ENCODE measurements around the gene MANEA. TPM values are rescaled to one million over a fixed set of nuclear protein-coding genes. Genes with fewer than 3 reads are reported as not detected.
"Not testable (repeated sequence)": the region's sequence is repeated elsewhere in the genome, so short reads cannot be mapped to it uniquely, and the experiment has no call there.

The MANEA gene
- total RNA-seq, 2 experiments from 2014 or later = 23.2 to 23.3 TPM

DNA sequence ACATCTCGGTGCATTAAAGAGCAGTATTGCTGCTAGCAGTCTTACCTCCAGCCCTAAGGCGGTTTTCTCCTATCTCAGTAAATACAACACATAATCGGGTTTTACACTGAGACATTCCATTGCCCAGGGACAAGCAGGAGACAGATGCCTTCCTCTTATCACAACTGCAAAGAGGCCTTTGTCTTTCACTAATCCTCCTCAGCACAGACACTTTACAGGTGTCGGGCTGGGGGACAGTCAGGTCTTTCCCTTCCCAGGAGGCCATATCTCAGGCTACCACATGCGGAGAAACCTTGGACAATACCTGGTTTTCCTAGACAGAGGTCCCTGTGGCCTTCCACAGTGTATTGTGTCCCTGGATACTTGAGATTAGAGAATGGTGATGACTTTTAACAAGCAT is 16.4 kb upstream of the MANEA start:
- H3K36me3 Mint-ChIP-seq; ATAC-seq; H3K27ac Mint-ChIP-seq; H3K4me1 Mint-ChIP-seq; H3K4me3 Mint-ChIP-seq; DNase-seq; CTCF ChIA-PET; H3K27me3 Mint-ChIP-seq; H3K9me3 Mint-ChIP-seq (ENCODE audit: low read depth): not testable (repeated sequence)

DNA sequence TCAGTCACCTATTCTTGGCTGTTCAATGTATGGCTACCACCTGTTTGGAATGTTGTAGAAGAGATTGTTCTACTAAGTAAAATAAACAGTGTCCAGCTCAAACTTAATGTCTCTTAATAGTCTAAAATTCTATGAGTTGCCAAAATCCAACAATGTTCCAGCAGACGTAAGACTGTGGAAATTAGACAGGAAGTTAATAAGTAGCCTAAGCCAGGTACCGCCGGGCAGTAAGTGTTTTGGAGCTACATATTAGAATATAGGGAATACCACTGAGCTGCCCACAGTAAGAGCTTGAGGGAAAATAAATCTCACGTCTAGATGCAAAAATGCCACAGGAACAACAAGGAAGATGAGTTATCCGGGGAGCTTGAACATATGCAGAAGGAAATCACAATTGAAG is 7.8 kb upstream of the MANEA start:
- CTCF ChIA-PET = no interaction called here
- Mint-ChIP-seq H3K4me3 (no peak overlapping the region), H3K9me3 (ENCODE audit: low read depth) (no peaks in the 10 kb centered on the region), H3K27me3 (no peaks in the 10 kb centered on the region), H3K27ac (no peak overlapping the region), H3K36me3 (peaks cover 10% of the 10 kb centered on the region), H3K4me1 (peaks cover 28% of the 10 kb centered on the region)
- DNase-seq (no peak), ATAC-seq (no peak)

DNA sequence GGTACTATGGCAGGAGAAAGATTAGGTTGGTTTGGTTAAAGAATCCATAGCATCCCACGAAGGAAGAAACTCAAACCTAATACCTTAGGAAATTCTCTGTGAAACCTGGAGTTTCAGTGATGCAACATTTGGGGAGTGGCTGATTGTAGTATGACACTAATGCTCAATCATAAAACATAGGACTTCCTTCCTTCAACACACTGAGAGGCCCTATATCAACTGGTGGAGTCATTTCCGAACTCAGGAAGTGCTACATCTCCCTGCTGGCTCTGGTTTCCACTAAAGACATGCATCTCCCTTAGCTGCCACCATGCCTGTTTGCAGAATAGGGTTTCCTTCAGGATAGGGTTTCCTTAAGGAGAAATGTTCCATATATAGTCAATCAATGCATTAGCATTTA is 5.2 kb upstream of the MANEA start:
- peaks cover 31% of the 10 kb centered on the region for H3K4me1 Mint-ChIP-seq
- no peaks in the 10 kb centered on the region for H3K9me3 Mint-ChIP-seq (ENCODE audit: low read depth)
- no peak overlapping the region for H3K27ac Mint-ChIP-seq
- H3K4me3 Mint-ChIP-seq = no peak overlapping the region
- ATAC-seq (peak; percentile 51), DNase-seq (peak; percentile 46)
- no peaks in the 10 kb centered on the region for H3K27me3 Mint-ChIP-seq
- H3K36me3 Mint-ChIP-seq = peaks cover 8% of the 10 kb centered on the region
- CTCF ChIA-PET = no interaction called here

DNA sequence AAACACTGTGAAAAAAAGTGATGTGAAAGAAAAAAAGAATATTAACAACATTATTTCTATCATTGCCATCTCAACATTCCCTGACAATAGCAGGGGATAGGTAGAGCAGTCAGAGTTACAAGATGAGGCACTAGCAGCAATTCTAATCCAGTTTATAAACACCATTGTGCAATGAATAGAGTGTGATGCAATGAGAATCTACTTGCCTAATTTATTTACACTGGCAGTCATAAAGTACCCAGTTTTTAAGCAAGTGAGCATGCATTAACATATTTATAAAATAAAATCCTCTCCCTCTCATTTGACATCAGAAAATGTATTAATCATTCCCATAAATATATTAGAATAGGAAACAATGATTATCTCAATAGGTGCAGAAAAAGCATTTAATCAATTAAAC is 2.5 kb upstream of the MANEA start:
- Mint-ChIP-seq H3K4me1 (peaks cover 49% of the 10 kb centered on the region), H3K4me3 (peak overlapping the region; percentile 97), H3K27me3 (no peaks in the 10 kb centered on the region), H3K36me3 (peaks cover 13% of the 10 kb centered on the region), H3K27ac (no peak overlapping the region), H3K9me3 (ENCODE audit: low read depth) (no peaks in the 10 kb centered on the region)
- CTCF ChIA-PET = no interaction called here
- DNase-seq (no peak), ATAC-seq (no peak)

DNA sequence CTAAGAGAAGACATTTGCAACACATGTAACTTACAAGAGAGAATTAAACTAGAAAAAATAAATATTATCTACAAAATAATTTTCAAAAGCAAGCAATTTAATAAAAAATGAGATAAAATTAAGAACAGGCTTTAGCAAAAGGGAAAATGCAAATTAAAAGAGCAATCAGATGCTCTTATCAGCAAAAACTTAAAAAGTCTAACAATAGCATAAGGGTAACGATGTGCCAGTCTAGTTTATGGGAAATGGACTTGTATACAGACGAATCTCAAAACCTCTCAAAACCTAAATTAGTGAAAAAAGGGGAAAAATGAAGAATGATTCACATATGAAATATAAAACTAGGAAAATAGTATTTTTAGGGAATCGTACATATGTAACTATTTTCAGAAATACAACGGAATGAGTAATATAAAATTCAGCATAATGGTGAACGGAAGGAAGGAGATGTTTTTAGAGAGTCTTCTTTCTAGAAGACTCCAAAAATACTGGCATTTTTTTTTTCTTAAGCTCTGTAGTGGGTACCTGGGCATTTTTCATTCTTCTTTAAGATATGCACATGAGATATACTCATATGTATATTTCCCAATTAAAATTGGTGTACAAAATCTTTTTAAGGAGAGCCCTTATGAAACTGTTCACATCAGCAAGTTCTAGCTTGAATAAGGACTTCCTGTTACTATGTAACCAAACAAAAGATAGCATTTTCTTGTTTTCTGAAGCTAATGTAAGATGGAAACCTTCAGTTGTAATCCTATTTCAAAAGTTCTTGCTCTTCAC is 927 bp upstream of the MANEA start:
- DNase-seq (no peak), ATAC-seq (peak; percentile 10)
- peak overlapping the region; percentile 97 for H3K4me3 Mint-ChIP-seq
- no peaks in the 10 kb centered on the region for H3K9me3 Mint-ChIP-seq (ENCODE audit: low read depth)
- H3K4me1 Mint-ChIP-seq = peaks cover 49% of the 10 kb centered on the region
- no peaks in the 10 kb centered on the region for H3K27me3 Mint-ChIP-seq
- H3K27ac Mint-ChIP-seq = peak overlapping the region; percentile 98
- peaks cover 11% of the 10 kb centered on the region for H3K36me3 Mint-ChIP-seq
- CTCF ChIA-PET = no interaction called here

DNA sequence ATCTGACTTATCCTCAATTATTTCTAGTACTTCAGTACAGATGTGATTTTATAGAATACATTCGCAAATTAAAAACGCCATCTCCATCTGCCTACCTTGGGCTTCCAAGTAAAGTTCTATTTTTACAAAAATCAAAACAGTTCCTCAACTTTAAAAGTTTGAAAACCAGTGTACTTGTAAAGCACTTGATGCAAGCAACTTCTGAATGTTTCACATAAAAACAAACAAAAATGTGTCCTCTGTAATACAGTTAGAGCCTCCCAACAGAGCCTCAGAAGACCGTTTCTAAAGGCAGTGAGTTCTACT is 384 bp upstream of the MANEA start:
- no peak for ATAC-seq
- CTCF ChIA-PET = no interaction called here
- Mint-ChIP-seq H3K27me3 (no peaks in the 10 kb centered on the region), H3K27ac (peak overlapping the region; percentile 98), H3K4me1 (peaks cover 46% of the 10 kb centered on the region), H3K36me3 (peaks cover 12% of the 10 kb centered on the region), H3K4me3 (peak overlapping the region; percentile 97), H3K9me3 (ENCODE audit: low read depth) (no peaks in the 10 kb centered on the region)
- DNase-seq = no peak

DNA sequence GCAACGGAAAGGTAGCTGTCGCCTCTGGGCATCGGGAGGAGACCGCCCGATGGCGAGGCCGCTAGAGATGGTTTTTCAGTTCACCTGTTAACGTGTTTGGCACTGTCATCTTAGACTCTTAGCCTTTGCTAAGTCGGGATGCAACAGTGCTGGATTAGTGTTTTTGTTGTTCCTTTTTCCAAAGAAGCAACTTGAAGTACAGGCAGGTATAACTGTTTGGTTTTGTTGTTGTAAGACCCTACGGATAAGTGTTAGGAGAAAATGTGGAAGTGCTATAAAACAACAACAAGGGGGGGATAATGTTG is 723 bp downstream of the MANEA start:
- Mint-ChIP-seq H3K27me3 (no peaks in the 10 kb centered on the region), H3K4me1 (peaks cover 41% of the 10 kb centered on the region), H3K9me3 (ENCODE audit: low read depth) (no peaks in the 10 kb centered on the region), H3K27ac (peak overlapping the region; percentile 98), H3K36me3 (peaks cover 17% of the 10 kb centered on the region), H3K4me3 (peak overlapping the region; percentile 97)
- ATAC-seq (peak; percentile 17), DNase-seq (no peak)
- CTCF ChIA-PET = interaction anchor here (1.6 kb wide), 1 partner anchor 10 kb away, joined by 5 read pairs; no protein-coding TSS in a partner anchor

DNA sequence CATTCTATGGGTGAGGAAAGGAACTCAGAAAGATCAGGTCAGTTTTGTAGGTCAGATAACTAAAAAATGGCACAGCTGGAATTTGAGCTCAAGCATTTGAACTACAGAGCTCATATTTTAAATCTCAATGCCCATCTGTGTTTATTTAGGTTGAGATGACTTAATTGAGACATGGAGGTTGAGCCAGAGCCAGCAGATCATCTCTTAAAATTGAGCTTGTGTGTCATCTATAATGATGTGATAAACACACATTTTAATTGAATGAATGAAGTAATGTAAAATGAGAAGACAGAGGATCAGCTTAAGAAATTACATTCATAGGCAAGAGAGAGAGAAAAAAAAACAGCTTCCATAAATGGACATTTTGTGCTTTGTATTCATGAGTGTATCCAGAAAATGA is 3.7 kb downstream of the MANEA start:
- Mint-ChIP-seq H3K4me1 (peaks cover 29% of the 10 kb centered on the region), H3K4me3 (no peak overlapping the region), H3K27me3 (no peaks in the 10 kb centered on the region), H3K36me3 (peaks cover 29% of the 10 kb centered on the region), H3K9me3 (ENCODE audit: low read depth) (peaks cover 2% of the 10 kb centered on the region), H3K27ac (no peak overlapping the region)
- no peak for ATAC-seq
- CTCF ChIA-PET = no interaction called here
- no peak for DNase-seq

DNA sequence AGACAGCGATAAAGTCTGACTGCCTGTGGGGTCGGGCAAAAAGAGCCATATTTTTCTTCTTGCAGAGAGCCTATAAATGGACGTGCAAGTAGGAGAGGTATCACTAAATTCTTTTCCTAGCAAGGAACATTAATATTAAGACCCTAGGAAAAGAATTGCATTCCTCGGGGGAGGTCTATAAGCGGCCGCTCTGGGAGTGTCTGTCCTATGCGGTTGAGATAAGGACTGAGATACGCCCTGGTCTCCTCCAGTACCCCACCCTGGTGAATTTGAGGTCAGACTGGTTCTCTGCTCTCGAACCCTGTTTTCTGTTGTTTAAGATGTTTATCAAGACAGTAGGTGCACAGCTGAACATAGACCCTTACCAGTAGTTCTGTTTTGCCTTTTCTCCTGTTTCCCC is 6.9 kb downstream of the MANEA start:
- ATAC-seq; H3K4me3 Mint-ChIP-seq; DNase-seq; H3K27me3 Mint-ChIP-seq; CTCF ChIA-PET; H3K9me3 Mint-ChIP-seq (ENCODE audit: low read depth); H3K27ac Mint-ChIP-seq: not testable (repeated sequence)
- Mint-ChIP-seq H3K4me1 (peaks cover 30% of the 10 kb centered on the region), H3K36me3 (peaks cover 39% of the 10 kb centered on the region)

DNA sequence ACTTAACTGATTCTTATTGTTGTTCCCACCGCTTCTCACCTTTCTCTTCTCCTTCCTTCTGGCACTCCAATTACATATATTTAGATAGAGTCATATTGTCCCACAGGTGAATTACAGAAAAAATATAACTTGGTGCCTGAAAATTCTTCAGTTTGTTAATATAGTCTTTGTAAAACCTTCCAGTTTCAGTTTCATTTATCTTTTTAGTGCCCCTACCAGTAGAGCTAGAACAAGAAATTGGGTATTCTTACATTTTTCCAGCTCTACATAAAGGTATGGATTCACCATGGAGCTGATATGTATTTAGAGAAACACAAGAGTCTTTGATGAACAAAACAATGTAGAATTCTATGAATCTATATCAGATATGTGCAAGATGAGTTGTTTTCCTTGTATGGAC is 10.7 kb downstream of the MANEA start:
- DNase-seq = no peak
- H3K4me3 Mint-ChIP-seq = peak overlapping the region; percentile 68
- H3K9me3 Mint-ChIP-seq (ENCODE audit: low read depth) = peaks cover 5% of the 10 kb centered on the region
- peak; percentile 61 for ATAC-seq
- H3K27ac Mint-ChIP-seq = peak overlapping the region; percentile 84
- H3K27me3 Mint-ChIP-seq = no peaks in the 10 kb centered on the region
- CTCF ChIA-PET = interaction anchor here (1.6 kb wide), 1 partner anchor 10 kb away, joined by 5 read pairs; no protein-coding TSS in a partner anchor
- H3K4me1 Mint-ChIP-seq = peaks cover 14% of the 10 kb centered on the region
- H3K36me3 Mint-ChIP-seq = peaks cover 55% of the 10 kb centered on the region

DNA sequence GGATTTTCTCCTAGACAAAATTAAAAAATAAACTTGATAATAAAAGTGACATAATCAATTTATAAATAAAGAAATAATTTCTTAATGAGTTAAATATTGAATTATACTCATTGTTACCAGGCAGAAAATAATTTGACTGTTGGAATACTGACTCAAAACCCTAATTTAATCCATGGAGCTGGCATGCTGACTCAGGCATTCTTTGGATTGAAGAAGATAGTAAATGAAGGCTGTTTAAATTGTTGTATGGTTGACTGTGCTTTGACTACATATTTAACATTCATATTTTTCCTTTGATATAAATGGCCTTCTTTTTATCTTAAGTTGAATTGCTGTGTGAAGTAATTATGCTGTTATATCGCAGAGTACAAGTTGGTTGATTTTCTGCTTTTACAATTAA is 11.7 kb downstream of the MANEA start:
- ATAC-seq (no peak), DNase-seq (no peak)
- no peak overlapping the region for H3K27ac Mint-ChIP-seq
- no peaks in the 10 kb centered on the region for H3K27me3 Mint-ChIP-seq
- peaks cover 54% of the 10 kb centered on the region for H3K36me3 Mint-ChIP-seq
- CTCF ChIA-PET = no interaction called here
- no peak overlapping the region for H3K4me3 Mint-ChIP-seq
- H3K4me1 Mint-ChIP-seq = peaks cover 16% of the 10 kb centered on the region
- H3K9me3 Mint-ChIP-seq (ENCODE audit: low read depth) = peaks cover 5% of the 10 kb centered on the region

DNA sequence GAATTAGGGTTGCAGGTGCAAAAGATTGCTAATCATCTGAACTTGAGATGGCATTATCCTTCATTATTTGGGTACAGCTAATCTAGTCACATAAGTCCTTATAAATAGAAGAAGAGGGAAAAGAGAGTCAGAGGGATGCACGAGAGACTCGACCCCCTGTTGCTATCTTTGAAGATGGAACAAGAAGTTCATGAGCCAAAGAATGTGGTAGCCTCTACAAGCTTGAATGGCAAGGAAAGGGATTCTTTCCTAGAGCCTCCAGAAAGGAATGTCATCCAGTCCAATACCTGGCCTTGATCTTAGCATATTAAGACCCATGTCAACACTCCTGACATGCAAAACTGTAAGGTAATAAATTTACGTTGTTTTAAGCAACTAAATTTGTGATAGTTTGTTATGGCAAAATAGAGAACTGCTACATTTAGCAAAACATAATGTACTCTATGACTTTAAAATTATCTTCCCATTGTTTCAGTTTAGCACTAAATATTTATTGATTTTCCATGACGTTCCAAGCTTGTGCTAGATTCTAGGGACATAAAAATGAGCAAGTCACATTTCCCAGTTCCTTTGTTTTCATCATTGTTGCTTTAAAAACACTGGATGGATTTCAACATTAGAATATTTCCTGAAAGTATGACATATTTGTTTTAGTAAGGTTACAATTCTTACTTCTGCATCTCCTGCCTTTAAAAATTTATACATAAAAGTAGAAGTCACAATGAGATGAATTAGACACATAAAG is 12.7 kb downstream of the MANEA start:
- no peak overlapping the region for H3K4me3 Mint-ChIP-seq
- CTCF ChIA-PET = no interaction called here
- H3K4me1 Mint-ChIP-seq = peaks cover 16% of the 10 kb centered on the region
- H3K36me3 Mint-ChIP-seq = peaks cover 50% of the 10 kb centered on the region
- ATAC-seq (no peak), DNase-seq (no peak)
- no peaks in the 10 kb centered on the region for H3K27me3 Mint-ChIP-seq
- H3K27ac Mint-ChIP-seq = no peak overlapping the region
- H3K9me3 Mint-ChIP-seq (ENCODE audit: low read depth) = peaks cover 5% of the 10 kb centered on the region

DNA sequence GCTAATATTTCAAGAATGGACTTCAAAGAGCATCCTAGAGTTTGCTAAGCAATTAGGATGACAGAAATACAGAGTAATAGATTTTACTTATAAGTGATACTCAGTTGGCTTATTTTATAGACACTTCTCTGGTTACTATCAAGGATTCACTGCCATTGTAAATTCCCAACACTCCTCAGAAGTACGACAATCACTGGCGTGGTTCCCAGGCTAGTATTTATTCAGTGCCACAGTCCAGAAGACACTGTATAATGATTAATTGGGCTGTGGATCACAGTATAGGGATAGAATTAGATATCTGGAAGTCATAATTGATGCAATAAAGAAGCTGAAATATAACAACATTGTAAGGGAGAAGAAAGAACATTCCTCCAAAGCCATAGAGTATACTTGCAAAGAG is 15.7 kb downstream of the MANEA start:
- no peak for DNase-seq
- Mint-ChIP-seq H3K4me1 (peaks cover 7% of the 10 kb centered on the region), H3K36me3 (peaks cover 41% of the 10 kb centered on the region), H3K27ac (no peak overlapping the region), H3K27me3 (no peaks in the 10 kb centered on the region), H3K4me3 (no peak overlapping the region), H3K9me3 (ENCODE audit: low read depth) (peaks cover 5% of the 10 kb centered on the region)
- ATAC-seq = no peak
- CTCF ChIA-PET = no interaction called here

DNA sequence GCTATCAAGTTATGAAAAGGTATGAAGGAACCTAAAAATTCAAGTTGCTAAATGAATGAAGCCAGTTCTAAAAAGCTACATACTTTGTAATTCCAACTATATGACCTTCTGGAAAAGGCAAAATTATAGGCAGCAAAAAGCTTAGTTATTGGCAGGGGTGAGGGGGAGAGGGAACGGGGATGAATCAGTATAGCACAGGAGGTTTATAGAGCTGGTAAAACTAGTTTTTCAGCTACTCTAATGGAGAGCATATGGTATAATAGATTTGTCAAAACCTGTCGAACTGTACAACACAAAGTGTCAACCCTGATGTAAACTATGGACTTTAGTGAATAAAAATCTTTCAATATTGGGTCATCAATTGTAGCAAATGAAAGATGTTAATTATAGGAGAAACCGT is 18.7 kb downstream of the MANEA start:
- no peak overlapping the region for H3K27ac Mint-ChIP-seq

More for the DNA sequence above, 18.7 kb downstream of the MANEA start:
- ATAC-seq (no peak), DNase-seq (no peak)
- H3K4me1 Mint-ChIP-seq = peaks cover 11% of the 10 kb centered on the region
- H3K27me3 Mint-ChIP-seq = no peaks in the 10 kb centered on the region
- peaks cover 5% of the 10 kb centered on the region for H3K9me3 Mint-ChIP-seq (ENCODE audit: low read depth)
- peaks cover 41% of the 10 kb centered on the region for H3K36me3 Mint-ChIP-seq
- CTCF ChIA-PET = no interaction called here
- H3K4me3 Mint-ChIP-seq = no peak overlapping the region
